ENCODE measurements around the gene PRSS33.

DNA sequence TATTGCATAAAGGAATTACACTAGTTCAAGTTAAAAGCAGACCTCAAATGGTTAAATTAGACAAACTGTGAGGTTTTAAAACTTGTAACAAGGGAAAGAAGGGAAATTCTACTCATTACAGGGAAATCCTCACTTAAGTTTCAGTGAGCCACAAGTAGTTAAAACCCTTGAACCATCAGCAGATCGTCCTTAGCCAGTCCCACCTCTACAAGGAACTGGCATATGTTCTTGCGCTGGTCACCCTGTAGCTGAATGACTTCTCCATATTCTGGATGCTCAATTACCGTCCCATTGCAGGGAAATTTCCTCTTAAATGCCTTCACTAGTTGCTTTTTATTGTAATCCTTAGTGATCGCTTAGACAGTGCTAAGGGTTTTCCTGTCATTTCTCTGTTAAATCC is 35.1 kb upstream of the PRSS33 start:
- TF ChIP-seq ZSCAN29 (IDR thresholded peaks at IDR 0.05) (no peak), MYBL2 (IDR thresholded peaks at IDR 0.05; ENCODE audit: low read depth) (no peak), MYBL2 (CRISPR knock-in tag; IDR thresholded peaks at IDR 0.05; ENCODE audit: borderline replicate concordance) (no peak), GABPB2 (CRISPR knock-in tag; conservative IDR thresholded peaks at IDR 0.05) (no peak), ZFP30 (CRISPR knock-in tag; IDR thresholded peaks at IDR 0.05; ENCODE audit: borderline replicate concordance) (no peak)

Measured in K562 (cell line).